HepG2 (cell line): ENCODE data around the gene LYRM4. TPM values are rescaled to one million over a fixed set of nuclear protein-coding genes. Genes with fewer than 3 reads are reported as not detected.

Experiments
- ATF4 ChIP-seq, 2 experiments: fragments of 450-650 bp in 1 of 2; sonication (generic) in 1 of 2; formaldehyde crosslinking; IDR thresholded peaks; 2 replicates each; pipeline versions ENCODE4 v1.5.0 to v1.8.0; 2020 to 2022; ENCODE audit warnings: mild to moderate bottlenecking in 1 of 2, missing genetic modification reagents in 1 of 2
- EP300 ChIP-seq, 3 experiments: sonication (generic) in 1 of 3; formaldehyde crosslinking in 1 of 3; IDR thresholded peaks; 2 replicates each; pipeline versions ENCODE4 v1.5.1 to v1.6.1; 2011 to 2020; ENCODE audit warnings: low read depth in 2 of 3, low read length in 2 of 3, borderline replicate concordance in 1 of 3, improper control_type of control experiment in 1 of 3, mild to moderate bottlenecking in 1 of 3, missing genetic modification reagents in 1 of 3, moderate library complexity in 1 of 3
- FOSL1 ChIP-seq: sonication (generic); formaldehyde crosslinking; IDR thresholded peaks from 2 replicates; pipeline ENCODE4 v1.9.0; 2021; ENCODE audit warnings: missing genetic modification reagents, borderline replicate concordance
- FOSL2 ChIP-seq: sonication (generic); formaldehyde crosslinking; IDR thresholded peaks from 2 replicates; pipeline ENCODE4 v1.4.0; 2020; ENCODE audit warnings: missing genetic modification reagents
- FOXA1 ChIP-seq, 2 experiments: fragments of 450-650 bp in 1 of 2; sonication (generic) in 1 of 2; formaldehyde crosslinking in 1 of 2; IDR thresholded peaks; 2 replicates each; pipeline versions ENCODE4 v1.4.0 to v1.6.1; 2016 to 2020; ENCODE audit warnings: missing genetic modification reagents in 1 of 2
- FOXK1 ChIP-seq: sonication (generic); formaldehyde crosslinking; IDR thresholded peaks from 2 replicates; pipeline ENCODE4 v1.4.0; 2020; ENCODE audit warnings: low read depth, missing genetic modification reagents, borderline replicate concordance
- FOXP1 ChIP-seq, 2 experiments: fragments of 450-650 bp in 1 of 2; IDR thresholded peaks; 2 replicates each; pipeline ENCODE4 v1.6.1; 2017 to 2018; ENCODE audit warnings: antibody characterized with exemption in 1 of 2
- GFI1 ChIP-seq: sonication (generic); formaldehyde crosslinking; IDR thresholded peaks from 2 replicates; pipeline ENCODE4 v1.5.0; 2020; ENCODE audit warnings: missing genetic modification reagents, mild to moderate bottlenecking, borderline replicate concordance
- HMG20A ChIP-seq: IDR thresholded peaks from 2 replicates; pipeline ENCODE4 v1.6.1; 2016; ENCODE audit warnings: borderline replicate concordance
- JUND ChIP-seq: sonication (generic); formaldehyde crosslinking; IDR thresholded peaks from 2 replicates; pipeline ENCODE4 v1.8.0; 2022; ENCODE audit warnings: mild to moderate bottlenecking, missing genetic modification reagents
- KAT8 ChIP-seq: IDR thresholded peaks from 2 replicates; pipeline ENCODE4 v1.6.1; 2016; ENCODE audit warnings: missing genetic modification reagents, missing compliant biosample characterization
- KLF16 ChIP-seq, 2 experiments: sonication (generic) in 1 of 2; formaldehyde crosslinking in 1 of 2; IDR thresholded peaks; 2 replicates each; pipeline versions ENCODE4 v1.6.1 to v1.8.0; 2016 to 2023; ENCODE audit warnings: missing genetic modification reagents in 2 of 2, missing compliant biosample characterization in 1 of 2
- NCOA2 ChIP-seq: sonication (generic); formaldehyde crosslinking; IDR thresholded peaks from 2 replicates; pipeline ENCODE4 v1.8.0; 2022; ENCODE audit warnings: inconsistent platforms
- NFIC ChIP-seq: IDR thresholded peaks from 2 replicates; pipeline ENCODE4 v1.6.1; 2012; ENCODE audit warnings: mild to moderate bottlenecking, low read length, inconsistent platforms
- NR2F6 ChIP-seq, 2 experiments: IDR thresholded peaks; 2 replicates each; pipeline ENCODE4 v1.6.1; 2016; ENCODE audit warnings: antibody characterized with exemption in 1 of 2, mild to moderate bottlenecking in 1 of 2
- RARA ChIP-seq: IDR thresholded peaks from 2 replicates; pipeline ENCODE4 v1.6.1; 2016; ENCODE audit warnings: missing genetic modification reagents, missing compliant biosample characterization
- SMC3 ChIP-seq: IDR thresholded peaks from 2 replicates; pipeline ENCODE4 v1.6.1; 2011; ENCODE audit warnings: low read length, improper control_type of control experiment
- SOX5 ChIP-seq: IDR thresholded peaks from 2 replicates; pipeline ENCODE4 v1.6.1; 2016; ENCODE audit warnings: borderline replicate concordance
- TEF ChIP-seq: sonication (generic); formaldehyde crosslinking; IDR thresholded peaks from 2 replicates; pipeline ENCODE4 v1.5.0; 2020; ENCODE audit warnings: missing genetic modification reagents
- YEATS2 ChIP-seq: sonication (generic); formaldehyde crosslinking; IDR thresholded peaks from 2 replicates; pipeline ENCODE4 v1.4.0; 2020; ENCODE audit warnings: missing genetic modification reagents, borderline replicate concordance
- ZFP37 ChIP-seq: sonication (generic); formaldehyde crosslinking; IDR thresholded peaks from 2 replicates; pipeline ENCODE4 v1.4.0; 2020; ENCODE audit warnings: missing genetic modification reagents, borderline replicate concordance
- ZFY ChIP-seq: sonication (generic); formaldehyde crosslinking; IDR thresholded peaks from 2 replicates; pipeline ENCODE4 v1.4.0; 2020; ENCODE audit warnings: missing genetic modification reagents
- ZNF331 ChIP-seq: sonication (generic); formaldehyde crosslinking; IDR thresholded peaks from 2 replicates; pipeline ENCODE4 v1.4.0; 2020; ENCODE audit warnings: missing genetic modification reagents
- ZNF556 ChIP-seq: sonication (generic); formaldehyde crosslinking; IDR thresholded peaks from 2 replicates; pipeline ENCODE4 v1.4.0; 2020; ENCODE audit warnings: mild to moderate bottlenecking, missing genetic modification reagents, borderline replicate concordance
- polyA plus RNA-seq, 8 experiments: library from polyadenylated mRNA; depleted of rRNA in 3 of 8; stranded (reverse) in 7 of 8; unstranded in 1 of 8; fragments of >200 nt; fragmentation: Illumina TruSeq in 4 of 8; extraction: Trizol in 4 of 8; gene quantifications; 2 replicates each; pipeline versions ENCODE4 v1.2.1 to v1.2.3, GENCODE V29; 2011 to 2016; ENCODE audit warnings: low read depth in 4 of 8, missing spikeins in 1 of 8, mixed read lengths in 1 of 8; ENCODE audit not compliant: insufficient read depth in 1 of 8
- total RNA-seq, 5 experiments: library from RNA; depleted of rRNA; stranded (reverse); fragments of >200 nt; fragmentation: Illumina TruSeq; extraction: Trizol; gene quantifications; 2 replicates each; pipeline ENCODE4 v1.2.3, GENCODE V29; 2016; ENCODE audit warnings: low read depth in 1 of 5
- TF ChIP-seq, protein P1 (sequence below): IDR thresholded peaks from 2 replicates; pipeline ENCODE4 v1.6.1; 2018; ENCODE audit warnings: missing genetic modification reagents
- TF ChIP-seq, protein P2 (sequence below): sonication (generic); formaldehyde crosslinking; IDR thresholded peaks from 2 replicates; pipeline ENCODE4 v1.8.0; 2022; ENCODE audit warnings: mild to moderate bottlenecking, missing genetic modification reagents; ENCODE audit not compliant: insufficient replicate concordance

The LYRM4 gene
- total and polyA plus RNA-seq, 2 of the 13 experiments (the other 11 are each of a cell fraction or from before 2014, with no cell fraction given): 64.6 to 67.5 TPM

DNA sequence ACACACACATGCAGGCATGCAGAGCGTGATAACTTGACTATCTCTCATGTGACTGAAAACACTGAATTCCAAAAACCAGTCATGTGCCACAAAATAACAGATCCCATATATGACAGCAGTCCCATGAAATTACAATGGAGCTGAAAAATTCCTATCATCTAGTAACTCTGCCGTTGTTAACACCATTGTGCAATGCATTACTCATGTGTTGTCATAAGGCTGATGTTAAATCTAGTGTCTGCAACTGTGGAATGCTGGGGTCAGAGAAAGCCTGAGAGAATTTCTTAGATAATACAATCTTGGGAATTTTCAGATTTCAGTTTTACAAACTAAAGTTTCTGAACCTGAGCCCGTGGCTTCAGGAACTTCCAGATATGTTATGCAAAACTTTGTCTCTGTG, 70.2 kb downstream of the LYRM4 start (continued):
- TF ChIP-seq FOXP1 (IDR thresholded peaks at IDR 0.05): no peak
- 0 out of 2 replicates have a peak, but pooled peaks have one; percentile 32 for TF ChIP-seq FOXP1 (CRISPR knock-in tag; IDR thresholded peaks at IDR 0.05)
- peak; percentile 57; the same call in 1 of the 2 replicates for TF ChIP-seq FOSL1 (CRISPR knock-in tag)
- peak; percentile 31; the same call in 1 of the 2 replicates for TF ChIP-seq NFIC
- no peak for TF ChIP-seq ZNF556 (CRISPR knock-in tag)
- no peak for TF ChIP-seq ZFP37 (CRISPR knock-in tag)
- TF ChIP-seq FOXA1 (IDR thresholded peaks at IDR 0.05): no peak
- peak; percentile 49; the same call in 1 of the 2 replicates for TF ChIP-seq FOXA1 (CRISPR knock-in tag; IDR thresholded peaks at IDR 0.05)
- TF ChIP-seq JUND (CRISPR knock-in tag): 0 out of 2 replicates have a peak, but pooled peaks have one; percentile 14
- TF ChIP-seq ATF4 (CRISPR knock-in tag; IDR thresholded peaks at IDR 0.05): peak in 1 of 2 experiments; percentile 81; a peak in 2 of 4 replicates
- no peak for TF ChIP-seq ZFY
- TF ChIP-seq EP300 (IDR thresholded peaks at IDR 0.05; ENCODE audit: low read depth in 2 of 2, low read length in 2 of 2): peak; percentile 43 to 72; a peak in 2 of 4 replicates
- no peak for TF ChIP-seq EP300 (CRISPR knock-in tag; IDR thresholded peaks at IDR 0.05; ENCODE audit: borderline replicate concordance)
- TF ChIP-seq, protein P1, sequence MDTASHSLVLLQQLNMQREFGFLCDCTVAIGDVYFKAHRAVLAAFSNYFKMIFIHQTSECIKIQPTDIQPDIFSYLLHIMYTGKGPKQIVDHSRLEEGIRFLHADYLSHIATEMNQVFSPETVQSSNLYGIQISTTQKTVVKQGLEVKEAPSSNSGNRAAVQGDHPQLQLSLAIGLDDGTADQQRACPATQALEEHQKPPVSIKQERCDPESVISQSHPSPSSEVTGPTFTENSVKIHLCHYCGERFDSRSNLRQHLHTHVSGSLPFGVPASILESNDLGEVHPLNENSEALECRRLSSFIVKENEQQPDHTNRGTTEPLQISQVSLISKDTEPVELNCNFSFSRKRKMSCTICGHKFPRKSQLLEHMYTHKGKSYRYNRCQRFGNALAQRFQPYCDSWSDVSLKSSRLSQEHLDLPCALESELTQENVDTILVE (CRISPR knock-in tag): 0 out of 2 replicates have a peak, but pooled peaks have one; percentile 22
- TF ChIP-seq RARA: peak; percentile 54
- peak; percentile 41; the same call in 1 of the 2 replicates for TF ChIP-seq TEF (CRISPR knock-in tag)
- 0 out of 2 replicates have a peak, but pooled peaks have one; percentile 34 for TF ChIP-seq ZNF331 (CRISPR knock-in tag)
- 0 out of 4 replicates have a peak, but pooled peaks of 1 of the 2 experiments have one; percentile 25 for TF ChIP-seq KLF16 (CRISPR knock-in tag; IDR thresholded peaks at IDR 0.05)
- TF ChIP-seq FOXK1 (CRISPR knock-in tag): peak; percentile 28; the same call in 1 of the 2 replicates
- TF ChIP-seq HMG20A: peak; percentile 68; the same call in 1 of the 2 replicates
- peak; percentile 36; the same call in 1 of the 2 replicates for TF ChIP-seq NR2F6 (IDR thresholded peaks at IDR 0.05)
- peak; percentile 61; the same call in 1 of the 2 replicates for TF ChIP-seq NR2F6 (CRISPR knock-in tag; IDR thresholded peaks at IDR 0.05)
- no peak for TF ChIP-seq GFI1 (CRISPR knock-in tag)
- peak; percentile 58; the same call in 1 of the 2 replicates for TF ChIP-seq SMC3
- peak; percentile 92 for TF ChIP-seq SOX5
- TF ChIP-seq YEATS2: peak; percentile 48; the same call in 1 of the 2 replicates
- 0 out of 2 replicates have a peak, but pooled peaks have one; percentile 18 for TF ChIP-seq KAT8 (CRISPR knock-in tag)
- TF ChIP-seq, protein P2, sequence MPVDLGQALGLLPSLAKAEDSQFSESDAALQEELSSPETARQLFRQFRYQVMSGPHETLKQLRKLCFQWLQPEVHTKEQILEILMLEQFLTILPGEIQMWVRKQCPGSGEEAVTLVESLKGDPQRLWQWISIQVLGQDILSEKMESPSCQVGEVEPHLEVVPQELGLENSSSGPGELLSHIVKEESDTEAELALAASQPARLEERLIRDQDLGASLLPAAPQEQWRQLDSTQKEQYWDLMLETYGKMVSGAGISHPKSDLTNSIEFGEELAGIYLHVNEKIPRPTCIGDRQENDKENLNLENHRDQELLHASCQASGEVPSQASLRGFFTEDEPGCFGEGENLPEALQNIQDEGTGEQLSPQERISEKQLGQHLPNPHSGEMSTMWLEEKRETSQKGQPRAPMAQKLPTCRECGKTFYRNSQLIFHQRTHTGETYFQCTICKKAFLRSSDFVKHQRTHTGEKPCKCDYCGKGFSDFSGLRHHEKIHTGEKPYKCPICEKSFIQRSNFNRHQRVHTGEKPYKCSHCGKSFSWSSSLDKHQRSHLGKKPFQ (CRISPR knock-in tag): no peak
- TF ChIP-seq FOSL2: peak; percentile 86
- TF ChIP-seq NCOA2 (CRISPR knock-in tag): peak; percentile 27; the same call in 1 of the 2 replicates
